Astrocyte (in vitro differentiated cells and primary cell): ENCODE results near the gene PIGB. TPM values are rescaled to one million over a fixed set of nuclear protein-coding genes. Genes with fewer than 3 reads are reported as not detected.
"Not testable (repeated sequence)": the region's sequence is repeated elsewhere in the genome, so short reads cannot be mapped to it uniquely, and the experiment has no call there.

Experiments
- DNase-seq: peaks from one replicate; pipeline ENCODE4 v3.0.0-alpha.2; 2010; ENCODE audit warnings: low read depth
- FAIRE-seq: peaks from 2 replicates; lab custom pipeline; 2011; peaks lifted over from hg19 to GRCh38; lab: Jason Lieb, UNC
- H2AFZ ChIP-seq: 2 replicates; pipeline ENCODE4 v1.6.0; 2012; ENCODE audit warnings: low read depth, low read length, inconsistent platforms
- H3K27ac ChIP-seq: 2 replicates; pipeline ENCODE4 v1.5.1; 2011; ENCODE audit warnings: low read depth, low read length, inconsistent platforms
- H3K27me3 ChIP-seq: 2 replicates; pipeline ENCODE4 v1.6.0; 2011; ENCODE audit warnings: low read length, inconsistent platforms; ENCODE audit not compliant: insufficient read depth
- H3K36me3 ChIP-seq: 2 replicates; pipeline ENCODE4 v1.5.1; 2011; ENCODE audit warnings: low read length, inconsistent platforms; ENCODE audit not compliant: insufficient read depth
- H3K4me1 ChIP-seq: 2 replicates; pipeline ENCODE4 v1.5.1; 2011; ENCODE audit warnings: low read length, inconsistent platforms; ENCODE audit not compliant: insufficient read depth
- H3K4me2 ChIP-seq: 2 replicates; pipeline ENCODE4 v1.6.0; 2012; ENCODE audit warnings: low read length, inconsistent platforms
- H3K4me3 ChIP-seq: 2 replicates; pipeline ENCODE4 v1.5.1; 2011; ENCODE audit warnings: low read depth, mild to moderate bottlenecking, low read length, inconsistent platforms; ENCODE audit not compliant: insufficient read depth
- H3K79me2 ChIP-seq: 2 replicates; pipeline ENCODE4 v1.6.0; 2012; ENCODE audit warnings: mild to moderate bottlenecking, low read length, inconsistent platforms; ENCODE audit not compliant: insufficient read depth
- H3K9ac ChIP-seq: 2 replicates; pipeline ENCODE4 v1.6.0; 2012; ENCODE audit warnings: mild to moderate bottlenecking, low read length, inconsistent platforms
- H3K9me3 ChIP-seq: 2 replicates; pipeline ENCODE4 v1.5.1; 2012; ENCODE audit warnings: low read depth, mild to moderate bottlenecking, low read length, inconsistent platforms; ENCODE audit not compliant: insufficient read depth
- H4K20me1 ChIP-seq: 2 replicates; pipeline ENCODE4 v1.6.0; 2012; ENCODE audit warnings: low read length, inconsistent platforms; ENCODE audit not compliant: insufficient read depth
- H3K27ac Mint-ChIP-seq: one replicate; pipeline ENCODE4 v1.8.0; 2021; ENCODE audit warnings: mild to moderate bottlenecking, mixed read lengths; ENCODE audit not compliant: unreplicated experiment
- H3K27me3 Mint-ChIP-seq: one replicate; pipeline ENCODE4 v1.8.0; 2021; ENCODE audit warnings: low read depth, mixed read lengths; ENCODE audit not compliant: unreplicated experiment
- H3K36me3 Mint-ChIP-seq: one replicate; pipeline ENCODE4 v1.8.0; 2021; ENCODE audit warnings: low read depth, mixed read lengths; ENCODE audit not compliant: unreplicated experiment
- H3K4me1 Mint-ChIP-seq: one replicate; pipeline ENCODE4 v1.8.0; 2021; ENCODE audit warnings: low read depth, mixed read lengths; ENCODE audit not compliant: unreplicated experiment
- H3K4me3 Mint-ChIP-seq: one replicate; pipeline ENCODE4 v1.8.0; 2021; ENCODE audit warnings: mild to moderate bottlenecking, moderate library complexity, mixed read lengths; ENCODE audit not compliant: unreplicated experiment
- H3K9me3 Mint-ChIP-seq: one replicate; pipeline ENCODE4 v1.8.0; 2021; ENCODE audit warnings: mild to moderate bottlenecking, mixed read lengths; ENCODE audit not compliant: unreplicated experiment
- EZH2 ChIP-seq: IDR thresholded peaks from 2 replicates; pipeline ENCODE4 v1.6.1; 2012; ENCODE audit warnings: mild to moderate bottlenecking, low read length, inconsistent platforms; ENCODE audit not compliant: insufficient read depth
- total RNA-seq: library from RNA; stranded (reverse); gene quantifications from 2 replicates; pipeline ENCODE4 v1.2.1, GENCODE V29; 2021
- TF ChIP-seq, protein P1 (sequence below): IDR thresholded peaks from 2 replicates; pipeline ENCODE4 v1.5.1; 2011; ENCODE audit warnings: low read depth, mild to moderate bottlenecking, inconsistent platforms, low read length, moderate library complexity; ENCODE audit not compliant: insufficient read depth

The PIGB gene
- total RNA-seq, 1 donor from 2014 or later: 10.6 TPM

DNA sequence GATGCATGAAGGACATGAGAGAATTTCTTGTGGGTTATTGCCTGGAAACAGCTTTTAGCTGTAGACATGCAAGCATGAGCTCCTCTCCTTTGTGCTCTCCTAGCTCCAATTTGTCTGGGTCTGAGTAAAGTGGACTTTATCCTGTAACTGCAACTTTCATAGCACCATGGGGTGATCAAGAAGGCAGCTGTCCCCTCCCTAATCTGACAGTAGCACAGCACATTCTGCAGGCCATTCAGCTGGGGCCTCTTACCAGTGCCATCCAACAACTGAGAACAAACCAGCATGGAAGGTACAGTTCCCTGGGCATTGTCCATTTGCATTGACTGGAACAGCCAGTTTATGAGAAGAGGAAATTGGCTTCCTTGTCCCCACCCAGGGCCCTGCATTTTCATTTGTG, 21.7 kb upstream of the PIGB start:
- H3K4me1 ChIP-seq: no peaks in the 10 kb centered on the region
- no peaks in the 10 kb centered on the region for H3K9me3 ChIP-seq
- no peak overlapping the region for H3K4me2 ChIP-seq
- H3K27ac ChIP-seq: no peak overlapping the region
- H3K4me3 Mint-ChIP-seq: no peak overlapping the region
- H3K36me3 ChIP-seq: no peaks in the 10 kb centered on the region
- no peak for DNase-seq
- H3K4me1 Mint-ChIP-seq: no peaks in the 10 kb centered on the region
- no peak overlapping the region for H2AFZ ChIP-seq
- H3K4me3 ChIP-seq: no peak overlapping the region
- H3K9me3 Mint-ChIP-seq: no peaks in the 10 kb centered on the region
- peaks cover 4% of the 10 kb centered on the region for H3K36me3 Mint-ChIP-seq
- H3K79me2 ChIP-seq: no peaks in the 10 kb centered on the region
- TF ChIP-seq, protein P1, sequence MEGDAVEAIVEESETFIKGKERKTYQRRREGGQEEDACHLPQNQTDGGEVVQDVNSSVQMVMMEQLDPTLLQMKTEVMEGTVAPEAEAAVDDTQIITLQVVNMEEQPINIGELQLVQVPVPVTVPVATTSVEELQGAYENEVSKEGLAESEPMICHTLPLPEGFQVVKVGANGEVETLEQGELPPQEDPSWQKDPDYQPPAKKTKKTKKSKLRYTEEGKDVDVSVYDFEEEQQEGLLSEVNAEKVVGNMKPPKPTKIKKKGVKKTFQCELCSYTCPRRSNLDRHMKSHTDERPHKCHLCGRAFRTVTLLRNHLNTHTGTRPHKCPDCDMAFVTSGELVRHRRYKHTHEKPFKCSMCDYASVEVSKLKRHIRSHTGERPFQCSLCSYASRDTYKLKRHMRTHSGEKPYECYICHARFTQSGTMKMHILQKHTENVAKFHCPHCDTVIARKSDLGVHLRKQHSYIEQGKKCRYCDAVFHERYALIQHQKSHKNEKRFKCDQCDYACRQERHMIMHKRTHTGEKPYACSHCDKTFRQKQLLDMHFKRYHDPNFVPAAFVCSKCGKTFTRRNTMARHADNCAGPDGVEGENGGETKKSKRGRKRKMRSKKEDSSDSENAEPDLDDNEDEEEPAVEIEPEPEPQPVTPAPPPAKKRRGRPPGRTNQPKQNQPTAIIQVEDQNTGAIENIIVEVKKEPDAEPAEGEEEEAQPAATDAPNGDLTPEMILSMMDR: no peak
- no peak for TF ChIP-seq EZH2
- no peak overlapping the region for H3K9ac ChIP-seq
- H3K27me3 ChIP-seq: no peaks in the 10 kb centered on the region
- no peak overlapping the region for H3K27ac Mint-ChIP-seq
- FAIRE-seq: no peak
- no peaks in the 10 kb centered on the region for H4K20me1 ChIP-seq
- H3K27me3 Mint-ChIP-seq: no peaks in the 10 kb centered on the region

DNA sequence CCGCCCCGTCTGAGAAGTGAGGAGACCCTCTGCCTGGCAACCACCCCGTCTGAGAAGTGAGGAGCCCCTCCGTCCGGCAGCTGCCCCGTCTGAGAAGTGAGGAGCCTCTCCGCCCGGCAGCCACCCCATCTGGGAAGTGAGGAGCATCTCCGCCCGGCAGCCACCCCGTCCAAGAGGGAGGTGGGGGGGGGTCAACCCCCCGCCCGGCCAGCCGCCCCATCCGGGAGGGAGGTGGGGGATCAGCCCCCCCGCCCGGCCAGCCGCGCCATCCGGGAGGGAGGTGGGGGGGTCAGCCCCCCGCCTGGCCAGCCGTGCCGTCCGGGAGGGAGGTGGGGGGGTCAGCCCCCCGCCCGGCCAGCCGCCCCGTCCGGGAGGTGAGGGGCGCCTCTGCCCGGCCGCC, 16.2 kb upstream of the PIGB start:
- H3K9me3 ChIP-seq, H3K4me3 Mint-ChIP-seq, H3K9ac ChIP-seq, H3K36me3 ChIP-seq, H3K4me2 ChIP-seq, H3K4me3 ChIP-seq, H3K4me1 ChIP-seq, H2AFZ ChIP-seq, H3K27me3 ChIP-seq, H3K27ac Mint-ChIP-seq, H3K27me3 Mint-ChIP-seq, H3K79me2 ChIP-seq, H4K20me1 ChIP-seq, H3K9me3 Mint-ChIP-seq, H3K4me1 Mint-ChIP-seq, FAIRE-seq, H3K27ac ChIP-seq, DNase-seq: not testable (repeated sequence)
- H3K36me3 Mint-ChIP-seq: peaks cover 18% of the 10 kb centered on the region

DNA sequence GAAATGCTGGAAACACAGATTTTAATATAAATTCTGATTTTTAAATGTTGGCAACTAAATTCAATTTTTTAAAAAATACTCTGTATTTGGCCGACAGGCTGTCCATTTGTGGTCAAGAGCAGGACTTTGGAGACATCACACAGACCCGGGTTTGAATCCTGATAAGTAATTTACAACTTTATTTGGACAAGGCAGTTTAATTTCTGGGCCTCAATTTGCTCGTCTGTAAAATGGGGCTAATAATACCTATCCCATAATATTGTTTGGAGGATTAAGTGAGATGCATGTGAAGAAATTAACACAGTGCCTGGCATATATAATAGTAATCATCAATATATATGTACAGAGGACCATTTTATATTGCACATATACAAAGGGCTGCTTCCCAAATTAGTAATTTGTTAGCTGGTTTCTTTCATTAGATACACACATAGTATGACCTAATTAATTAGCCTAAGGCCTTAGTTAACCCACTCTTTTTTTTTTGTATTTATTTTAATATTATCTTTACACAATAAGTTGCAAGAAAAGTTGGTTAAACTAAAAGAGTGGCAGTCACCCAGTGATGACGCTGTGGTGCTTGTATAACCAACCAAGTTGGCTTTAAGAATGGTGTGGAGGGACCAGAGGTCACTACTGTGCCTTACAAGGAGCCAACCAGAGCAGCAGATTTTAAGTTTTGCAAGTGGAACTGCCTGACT, 665 bp downstream of the PIGB start:
- Histone ChIP-seq H3K4me3 (peak overlapping the region; percentile 100), H4K20me1 (no peaks in the 10 kb centered on the region), H2AFZ (peak overlapping the region; percentile 99), H3K27ac (peak overlapping the region; percentile 96), H3K9ac (peak overlapping the region; percentile 99), H3K4me2 (peak overlapping the region; percentile 87), H3K36me3 (no peaks in the 10 kb centered on the region), H3K9me3 (no peaks in the 10 kb centered on the region), H3K79me2 (peaks cover 40% of the 10 kb centered on the region), H3K4me1 (peaks cover 15% of the 10 kb centered on the region), H3K27me3 (no peaks in the 10 kb centered on the region)
- peaks cover 2% of the 10 kb centered on the region for H3K9me3 Mint-ChIP-seq
- no peaks in the 10 kb centered on the region for H3K27me3 Mint-ChIP-seq
- H3K27ac Mint-ChIP-seq: peak overlapping the region; percentile 98
- H3K4me3 Mint-ChIP-seq: peak overlapping the region; percentile 96
- peaks cover 6% of the 10 kb centered on the region for H3K4me1 Mint-ChIP-seq
- no peak for DNase-seq
- no peak for TF ChIP-seq EZH2
- TF ChIP-seq, protein P1: no peak
- peaks cover 2% of the 10 kb centered on the region for H3K36me3 Mint-ChIP-seq
- no peak for FAIRE-seq
